Activated T-helper 2 cell treated with anti-CD3 and anti-CD28 coated beads, Interferon-gamma antibody, Interleukin-2, Interleukin-4, amounts not matched to agents 10 μg/mL and 5 μg/mL and 100 μg/mL, durations not matched to agents 14 hours and 24 hours and 36 hours (primary cell): Measurements from ENCODE around the gene SLC22A5. TPM values are rescaled to one million over a fixed set of nuclear protein-coding genes. Genes with fewer than 3 reads are reported as not detected.

Source experiments
- DNase-seq: peaks from one replicate; pipeline ENCODE4 v3.0.0; 2021; ENCODE audit warnings: low spot score
- H3K27ac Mint-ChIP-seq: one replicate; pipeline ENCODE4 v1.8.0; 2021; ENCODE audit warnings: mixed read lengths
- H3K27me3 Mint-ChIP-seq: one replicate; pipeline ENCODE4 v1.8.0; 2021; ENCODE audit warnings: low read depth, mixed read lengths
- H3K36me3 Mint-ChIP-seq: one replicate; pipeline ENCODE4 v1.8.0; 2021; ENCODE audit warnings: low read depth, mixed read lengths
- H3K4me1 Mint-ChIP-seq: one replicate; pipeline ENCODE4 v1.8.0; 2021; ENCODE audit warnings: low read depth, mixed read lengths
- H3K4me3 Mint-ChIP-seq: one replicate; pipeline ENCODE4 v1.8.0; 2021; ENCODE audit warnings: low read depth, mild to moderate bottlenecking, moderate library complexity, mixed read lengths
- H3K9me3 Mint-ChIP-seq: one replicate; pipeline ENCODE4 v1.8.0; 2021; ENCODE audit warnings: mixed read lengths
- intact Hi-C: fragments of 100-400 bp; cut with micrococcal nuclease; formaldehyde crosslinking; loops from one replicate; pipeline ENCODE4 v1.15.1; 2023
- total RNA-seq: library from RNA; stranded (reverse); gene quantifications from 2 replicates; pipeline ENCODE4 v1.2.3, GENCODE V29; 2022

Gene SLC22A5
- total RNA-seq, 1 donor from 2014 or later: 4.8 TPM

DNA sequence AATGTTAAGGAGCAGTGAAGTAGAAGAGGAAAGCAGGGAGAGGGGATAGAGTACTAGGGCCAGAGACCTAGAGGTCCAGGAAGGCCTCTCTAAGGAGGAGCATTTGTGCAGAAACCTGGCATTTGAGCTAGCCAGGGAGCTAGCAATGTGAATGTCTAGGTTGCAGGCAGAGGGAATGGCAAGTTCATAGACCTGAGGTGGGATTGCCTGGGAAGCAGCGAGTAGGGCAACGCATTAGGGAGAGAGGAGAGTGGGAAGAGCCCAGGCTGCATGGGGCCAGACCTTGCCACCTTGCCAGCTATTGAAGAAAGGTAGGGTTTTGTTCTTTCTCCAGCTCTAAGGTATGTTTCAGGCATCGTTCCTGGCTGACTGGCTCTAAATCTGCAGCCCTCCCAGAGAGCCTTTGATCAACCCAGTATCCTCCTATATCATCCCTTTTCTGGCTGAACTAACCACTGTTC is 54.0 kb downstream of the SLC22A5 start:
- Mint-ChIP-seq H3K27me3 (no peaks in the 10 kb centered on the region), H3K4me3 (peak overlapping the region; percentile 56), H3K36me3 (peaks cover 58% of the 10 kb centered on the region), H3K27ac (peak overlapping the region; percentile 85), H3K9me3 (no peaks in the 10 kb centered on the region), H3K4me1 (peaks cover 93% of the 10 kb centered on the region)
- intact Hi-C loops: loop anchor here (10.0 kb wide), 1 partner anchor 789 kb away; the partner anchor contains the start of gene RAPGEF6
- DNase-seq: no peak

DNA sequence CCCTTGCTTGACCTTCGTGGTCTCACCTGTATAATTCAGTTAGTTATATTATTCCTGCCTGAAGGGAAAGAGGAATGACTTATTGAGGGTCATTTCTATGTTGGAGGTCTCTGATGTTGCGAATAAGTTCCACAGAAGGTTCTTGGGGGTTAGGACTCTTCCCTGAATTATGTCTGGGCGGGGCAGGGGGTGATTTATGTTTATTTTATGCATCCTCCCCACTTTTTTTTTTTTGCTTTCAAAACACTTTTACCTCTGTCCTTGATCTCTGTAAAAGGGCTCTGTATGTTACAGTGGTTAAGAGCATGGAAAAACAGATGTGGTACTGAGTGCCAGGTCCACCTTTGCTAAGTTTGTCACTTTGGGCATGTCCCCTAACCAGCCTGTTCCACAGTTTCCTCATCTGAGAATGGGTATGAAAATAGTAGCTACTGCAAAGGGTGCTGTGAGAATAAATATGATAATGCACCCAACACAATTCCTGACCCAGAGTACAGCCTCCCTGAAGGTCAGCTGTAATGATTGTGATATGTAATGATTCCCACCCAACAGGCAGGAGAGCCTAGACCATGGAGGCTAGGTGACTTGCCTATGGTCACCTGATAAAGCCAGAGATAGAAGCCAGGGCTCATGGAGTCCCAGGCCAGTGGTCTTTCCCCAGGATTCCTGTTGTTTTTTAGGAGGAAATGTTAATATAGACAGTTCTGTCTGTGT is 54.8 kb downstream of the SLC22A5 start:
- Mint-ChIP-seq H3K9me3 (no peaks in the 10 kb centered on the region), H3K4me1 (peaks cover 95% of the 10 kb centered on the region), H3K36me3 (peaks cover 53% of the 10 kb centered on the region), H3K27me3 (no peaks in the 10 kb centered on the region), H3K27ac (peak overlapping the region; percentile 96), H3K4me3 (no peak overlapping the region)
- intact Hi-C loops: loop anchor here (2.0 to 10.0 kb wide), 3 partner anchors 14 to 790 kb away; partner anchors contain the start of gene RAPGEF6
- no peak for DNase-seq

DNA sequence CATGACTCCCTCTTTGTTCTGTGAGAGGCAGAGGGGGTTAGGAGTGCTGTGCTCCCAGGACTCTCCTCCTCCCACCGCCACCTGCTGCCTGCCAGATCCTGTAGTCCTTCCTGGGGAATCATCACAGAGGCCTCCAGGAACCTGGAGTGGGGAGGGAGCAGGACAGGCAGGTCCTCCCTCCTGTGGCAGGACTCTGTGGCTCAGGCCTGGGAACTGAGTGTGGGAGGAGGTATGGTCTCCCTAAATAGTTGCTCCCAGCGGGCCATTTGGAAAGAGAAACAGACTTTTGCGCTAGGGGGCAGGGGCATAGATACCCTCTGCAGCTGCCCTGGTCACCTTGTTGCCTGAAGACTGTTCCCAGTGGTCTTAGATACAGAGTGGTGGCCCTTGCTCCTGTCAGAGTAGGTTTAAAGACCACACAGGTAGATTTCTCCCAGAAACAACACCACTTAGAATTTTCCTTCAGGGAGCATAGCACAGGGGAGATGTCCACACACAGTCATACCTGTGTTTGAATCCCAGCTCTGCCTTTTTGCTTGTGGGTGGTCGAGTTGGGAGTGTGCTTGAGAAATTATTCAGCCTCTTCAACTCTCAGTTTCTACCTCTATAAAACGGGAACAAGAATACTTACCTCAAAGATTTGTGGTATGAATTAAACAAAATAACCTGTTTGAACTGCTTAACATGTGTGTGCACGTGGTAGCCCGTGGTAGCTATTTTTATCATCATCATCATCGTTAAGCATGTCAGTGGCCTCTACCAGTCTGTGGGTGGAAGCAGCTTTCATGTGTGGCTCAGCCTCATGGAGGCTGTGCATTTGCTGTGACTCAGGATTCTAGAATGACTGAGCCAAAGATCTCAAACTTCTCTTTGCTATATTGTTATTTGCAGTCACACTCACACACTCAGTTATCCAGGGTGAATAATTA is 55.8 kb downstream of the SLC22A5 start:
- Mint-ChIP-seq H3K27ac (peak overlapping the region; percentile 96), H3K9me3 (no peaks in the 10 kb centered on the region), H3K36me3 (peaks cover 52% of the 10 kb centered on the region), H3K4me3 (peak overlapping the region; percentile 67), H3K27me3 (no peaks in the 10 kb centered on the region), H3K4me1 (peaks cover 95% of the 10 kb centered on the region)
- DNase-seq: peak; percentile 60
- intact Hi-C loops: loop anchor here (1.0 to 10.0 kb wide), 9 partner anchors 12 to 790 kb away; partner anchors contain the start of gene RAPGEF6

DNA sequence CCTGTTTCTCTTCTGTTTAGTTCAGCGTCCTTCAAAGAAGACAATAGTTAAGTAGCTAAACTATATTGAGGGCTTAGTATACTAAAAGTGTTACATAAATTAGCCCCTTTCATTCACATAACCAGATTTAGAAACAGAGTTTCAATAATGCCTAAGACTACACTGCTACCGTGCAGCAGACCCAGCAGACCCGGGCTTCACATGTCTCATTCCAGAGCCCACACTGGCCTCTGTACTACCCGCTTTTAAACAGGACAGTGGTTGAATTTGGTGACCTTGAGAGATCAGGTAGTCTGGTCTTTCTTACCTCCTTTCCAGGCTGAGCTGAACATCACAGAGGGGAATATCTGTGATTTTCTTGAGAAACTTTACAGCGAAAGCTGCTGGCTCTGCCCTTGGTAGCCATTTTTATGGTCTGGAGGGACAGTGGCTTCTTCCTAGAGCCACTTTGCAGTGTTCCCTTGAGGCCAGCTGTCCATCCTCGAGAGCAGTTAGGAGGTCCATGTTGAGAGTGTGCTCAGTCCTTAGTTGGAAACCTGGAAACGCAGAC is 56.5 kb downstream of the SLC22A5 start:
- H3K27me3 Mint-ChIP-seq: no peaks in the 10 kb centered on the region
- intact Hi-C loops: loop anchor here (1.0 to 10.0 kb wide), 10 partner anchors 11 to 791 kb away; partner anchors contain the start of genes IRF1 and RAPGEF6

DNA sequence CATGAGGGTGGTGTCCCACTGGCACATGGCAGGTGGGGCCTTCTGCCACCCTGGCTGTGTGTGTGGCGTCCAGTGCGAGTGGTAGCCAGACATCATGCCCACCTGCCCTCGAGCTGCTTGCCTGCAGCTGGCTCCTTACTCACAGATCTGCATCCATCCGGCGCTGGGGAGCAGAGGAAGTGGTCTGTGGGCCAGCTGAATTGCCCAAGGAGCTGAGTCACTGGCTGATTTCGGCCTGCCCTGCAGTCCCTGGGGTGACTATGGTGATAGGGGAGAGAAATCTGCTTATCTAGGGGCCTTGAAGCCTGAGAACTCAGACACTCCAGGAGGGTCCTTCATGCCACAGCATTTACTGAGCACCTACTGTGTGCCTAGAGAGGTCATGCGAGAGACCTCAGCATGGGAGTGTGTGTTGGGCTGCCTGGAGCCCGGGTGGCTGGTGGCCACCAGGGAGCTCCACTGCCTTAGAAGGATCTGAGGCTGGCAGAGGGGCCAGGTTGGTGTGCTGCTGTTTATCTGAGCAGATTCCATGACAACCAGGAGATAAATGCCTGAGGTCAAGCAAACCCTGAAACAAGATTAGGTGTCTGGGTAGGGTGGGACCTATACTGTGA is 57.1 kb downstream of the SLC22A5 start:
- H3K9me3 Mint-ChIP-seq: no peaks in the 10 kb centered on the region
- peak; percentile 62 for DNase-seq
- peaks cover 52% of the 10 kb centered on the region for H3K36me3 Mint-ChIP-seq
- intact Hi-C loops: loop anchor here (2.0 to 10.0 kb wide), 3 partner anchors 39 to 792 kb away; partner anchors contain the start of genes IRF1 and RAPGEF6
- H3K27me3 Mint-ChIP-seq: no peaks in the 10 kb centered on the region
- H3K27ac Mint-ChIP-seq: peak overlapping the region; percentile 96
- H3K4me3 Mint-ChIP-seq: peak overlapping the region; percentile 67
- H3K4me1 Mint-ChIP-seq: peaks cover 94% of the 10 kb centered on the region

More for the DNA sequence above, 56.5 kb downstream of the SLC22A5 start:
- peak overlapping the region; percentile 67 for H3K4me3 Mint-ChIP-seq
- no peaks in the 10 kb centered on the region for H3K9me3 Mint-ChIP-seq
- peaks cover 94% of the 10 kb centered on the region for H3K4me1 Mint-ChIP-seq
- DNase-seq: no peak
- peaks cover 53% of the 10 kb centered on the region for H3K36me3 Mint-ChIP-seq
- H3K27ac Mint-ChIP-seq: peak overlapping the region; percentile 96

DNA sequence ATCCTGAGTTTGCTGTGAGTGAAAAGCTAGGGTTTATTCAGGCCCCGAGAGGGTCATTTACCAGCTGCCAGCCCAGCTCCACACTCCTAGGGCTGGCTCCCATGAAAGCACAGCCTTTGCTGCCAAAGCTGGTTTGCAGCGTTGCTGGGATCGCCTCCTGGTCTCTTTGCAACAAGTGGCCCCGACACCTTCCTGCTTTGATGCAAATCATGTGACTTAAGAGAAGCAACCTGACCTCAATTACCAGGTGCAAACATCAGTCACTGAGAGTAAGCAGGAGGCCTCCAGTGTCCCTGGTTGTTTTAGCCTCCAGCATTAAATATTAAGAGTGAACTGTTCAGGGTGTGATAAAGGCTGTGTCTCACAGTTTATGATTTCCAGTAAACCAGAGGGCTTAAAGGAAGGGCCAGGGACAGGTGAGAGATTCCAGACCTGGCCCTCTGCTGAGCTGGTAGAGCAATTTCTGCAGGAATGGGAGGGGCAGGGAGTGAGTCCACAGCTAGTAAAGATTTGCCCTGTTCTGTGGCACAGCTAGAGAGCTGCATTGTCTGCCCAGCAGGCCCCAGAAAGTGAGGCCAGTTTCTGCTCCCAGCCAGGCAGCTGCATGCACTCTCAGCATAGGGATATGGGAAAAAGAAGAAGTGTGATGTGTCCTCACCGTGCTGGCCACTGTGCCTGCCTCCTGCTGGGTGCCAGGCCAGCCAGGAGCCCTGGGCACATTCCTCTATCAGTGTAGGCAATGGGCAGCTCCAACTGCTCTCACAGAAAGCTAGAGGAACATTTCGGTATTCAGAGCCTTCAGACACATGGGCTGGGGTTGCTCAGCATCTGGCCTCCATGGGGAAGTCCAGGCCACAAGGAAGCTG is 58.0 kb downstream of the SLC22A5 start:
- Mint-ChIP-seq H3K9me3 (no peaks in the 10 kb centered on the region), H3K27ac (peak overlapping the region; percentile 96), H3K36me3 (peaks cover 54% of the 10 kb centered on the region), H3K27me3 (no peaks in the 10 kb centered on the region), H3K4me1 (peaks cover 98% of the 10 kb centered on the region), H3K4me3 (peak overlapping the region; percentile 67)
- DNase-seq: peak; percentile 34
- intact Hi-C loops: loop anchor here (2.0 to 10.0 kb wide), 3 partner anchors 40 to 793 kb away; partner anchors contain the start of genes IRF1 and RAPGEF6

DNA sequence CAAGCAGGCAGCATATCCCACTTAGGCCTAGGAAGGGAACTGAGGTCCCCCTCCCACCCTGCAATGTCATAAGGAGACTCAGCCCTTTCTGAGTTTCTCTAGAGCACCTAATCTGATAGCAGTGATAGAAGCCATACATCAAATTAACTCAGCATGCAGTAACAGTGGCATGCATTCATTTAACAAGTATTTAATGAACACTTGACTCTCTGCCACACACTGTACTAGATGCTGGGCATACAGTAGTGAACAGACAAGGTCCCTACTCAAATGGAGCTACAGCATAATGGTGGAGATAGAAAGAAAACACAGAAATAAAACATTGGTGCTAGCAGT is 58.6 kb downstream of the SLC22A5 start:
- H3K36me3 Mint-ChIP-seq: peaks cover 55% of the 10 kb centered on the region
- intact Hi-C loops: loop anchor here (5.0 to 10.0 kb wide), 2 partner anchors 41 to 793 kb away; partner anchors contain the start of gene RAPGEF6

DNA sequence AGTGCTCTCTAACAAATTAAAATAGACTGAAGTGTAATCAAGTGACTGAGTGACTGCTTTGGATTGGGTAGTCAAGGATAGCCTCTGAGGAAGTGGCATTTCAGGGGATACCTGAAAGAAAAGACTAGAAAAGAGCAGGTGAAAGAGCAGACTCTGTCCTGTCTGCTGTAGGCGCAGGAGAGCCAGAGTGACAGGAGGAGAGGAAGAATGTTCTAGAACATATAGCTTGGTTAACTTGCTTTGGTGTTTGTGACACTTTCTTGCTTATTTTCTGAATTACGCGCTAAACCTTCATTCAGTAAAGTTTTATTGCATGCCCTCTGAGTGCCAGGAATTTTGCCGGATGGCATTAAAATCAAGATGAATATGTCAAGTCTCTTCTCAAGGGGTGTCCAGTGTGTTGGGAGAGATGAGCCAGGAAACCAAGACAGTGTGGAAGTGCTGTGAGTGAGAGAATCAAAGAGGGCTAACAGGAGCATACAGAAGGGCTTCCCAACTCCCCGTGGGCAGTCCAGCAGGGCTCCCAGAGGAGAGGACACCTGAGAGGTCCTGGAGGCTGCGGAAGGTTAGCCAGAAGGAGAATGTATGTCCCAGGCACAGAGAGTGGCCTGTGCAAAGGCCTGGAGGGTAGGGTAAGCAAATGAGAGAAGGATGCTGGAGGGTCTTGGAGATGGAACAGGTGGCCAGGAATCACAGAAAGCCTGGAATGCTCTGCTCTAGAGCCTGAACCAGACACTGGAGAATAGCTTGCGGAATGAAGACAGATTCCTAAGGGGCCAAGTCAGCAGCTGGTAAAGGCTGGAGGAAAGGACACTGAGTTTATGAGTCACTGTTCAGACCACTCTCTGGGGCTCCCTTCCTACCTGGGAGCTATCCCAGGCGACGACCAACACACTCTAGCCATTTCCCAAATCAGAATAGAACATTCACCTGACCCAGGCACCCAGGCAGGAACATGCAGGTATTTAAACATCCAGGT is 59.3 kb downstream of the SLC22A5 start:
- intact Hi-C loops: loop anchor here (5.0 to 10.0 kb wide), 2 partner anchors 41 to 794 kb away; partner anchors contain the start of gene RAPGEF6
- DNase-seq: no peak
- H3K27ac Mint-ChIP-seq: peak overlapping the region; percentile 96
- peaks cover 53% of the 10 kb centered on the region for H3K36me3 Mint-ChIP-seq
- no peaks in the 10 kb centered on the region for H3K9me3 Mint-ChIP-seq
- H3K27me3 Mint-ChIP-seq: no peaks in the 10 kb centered on the region
- peaks cover 92% of the 10 kb centered on the region for H3K4me1 Mint-ChIP-seq
- H3K4me3 Mint-ChIP-seq: no peak overlapping the region

More for the DNA sequence above, 58.6 kb downstream of the SLC22A5 start:
- Mint-ChIP-seq H3K27ac (peak overlapping the region; percentile 96), H3K27me3 (no peaks in the 10 kb centered on the region), H3K9me3 (no peaks in the 10 kb centered on the region), H3K4me3 (peak overlapping the region; percentile 67), H3K4me1 (peaks cover 97% of the 10 kb centered on the region)
- no peak for DNase-seq

DNA sequence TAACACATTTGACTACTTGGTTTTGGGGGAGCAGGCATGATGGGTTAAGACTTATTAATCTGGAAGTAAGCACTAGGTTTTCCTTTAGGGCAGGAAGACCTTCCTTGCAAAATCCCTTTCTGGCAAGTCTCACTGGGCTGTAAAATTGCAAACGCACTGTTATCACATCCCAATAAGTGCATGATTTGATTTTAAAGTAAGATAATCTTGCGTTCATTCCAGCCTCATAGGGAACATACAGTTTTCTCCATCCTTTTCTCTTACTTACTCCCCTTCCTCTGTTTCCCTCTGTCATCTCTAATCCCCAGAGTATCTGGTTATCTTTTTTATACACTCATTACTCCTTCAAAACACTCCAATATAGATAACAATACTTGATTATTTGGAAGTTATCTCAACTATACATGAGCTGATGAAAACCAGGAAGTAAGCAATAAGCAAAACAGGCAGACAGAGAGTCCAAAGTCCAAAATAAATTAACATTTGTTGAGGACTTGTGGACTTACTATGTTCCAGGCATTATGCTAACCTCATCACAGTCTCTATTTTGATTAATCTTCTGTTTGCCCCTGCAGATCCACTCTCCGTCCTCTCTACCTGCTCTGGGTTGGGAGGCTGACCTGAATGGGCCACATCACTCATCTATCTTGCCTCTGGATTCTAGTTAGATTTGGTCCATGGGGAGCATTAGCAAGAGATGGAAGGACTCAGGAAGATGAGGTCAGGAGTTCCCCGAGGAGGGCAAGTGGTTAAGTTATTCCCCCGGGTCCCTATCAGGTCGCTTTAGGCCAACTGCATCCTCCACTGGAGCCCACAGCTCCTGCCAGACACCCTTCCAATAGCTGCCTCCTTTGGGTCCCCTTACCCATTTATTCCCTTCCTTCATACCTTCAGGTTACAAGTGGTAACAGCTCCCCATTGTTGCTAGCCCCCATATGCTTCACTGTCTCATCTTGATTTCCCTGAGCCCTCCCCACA is 60.2 kb downstream of the SLC22A5 start:
- intact Hi-C loops: loop anchor here (5.0 to 10.0 kb wide), 2 partner anchors 42 to 795 kb away; partner anchors contain the start of gene RAPGEF6
- Mint-ChIP-seq H3K27me3 (no peaks in the 10 kb centered on the region), H3K27ac (no peak overlapping the region), H3K4me1 (peaks cover 89% of the 10 kb centered on the region), H3K4me3 (no peak overlapping the region), H3K36me3 (peaks cover 54% of the 10 kb centered on the region), H3K9me3 (no peaks in the 10 kb centered on the region)
- DNase-seq: no peak

DNA sequence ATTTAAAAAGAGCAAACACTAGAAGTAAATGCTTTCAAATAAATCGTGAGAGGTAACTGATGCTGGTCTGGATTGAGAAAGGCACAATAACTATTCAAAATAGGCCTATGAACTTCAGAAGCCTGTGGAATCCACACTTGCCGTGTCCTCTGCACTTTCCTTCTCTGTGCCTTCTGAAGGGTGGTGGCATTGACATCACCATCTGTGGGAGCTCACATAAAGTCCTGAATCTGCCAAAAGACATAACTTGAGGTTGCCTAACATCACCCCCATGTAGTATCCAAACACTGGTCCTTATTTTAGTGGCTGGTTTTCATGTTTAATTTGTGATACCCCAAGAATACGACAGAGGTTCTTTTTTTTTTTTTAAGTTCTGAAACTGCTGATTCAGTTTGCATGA is 61.2 kb downstream of the SLC22A5 start:
- intact Hi-C loops: no loop called here
- H3K27me3 Mint-ChIP-seq: no peaks in the 10 kb centered on the region
- no peak overlapping the region for H3K4me3 Mint-ChIP-seq
- H3K36me3 Mint-ChIP-seq: peaks cover 60% of the 10 kb centered on the region
- H3K9me3 Mint-ChIP-seq: no peaks in the 10 kb centered on the region
- no peak for DNase-seq
- no peak overlapping the region for H3K27ac Mint-ChIP-seq
- H3K4me1 Mint-ChIP-seq: peaks cover 86% of the 10 kb centered on the region
